Cardiac ventricle fibroblast (primary cell): ENCODE data around the gene TBP. TPM values are rescaled to one million over a fixed set of nuclear protein-coding genes. Genes with fewer than 3 reads are reported as not detected.

Source experiments
- total RNA-seq: library from RNA; depleted of rRNA; stranded (reverse); fragments of >200 nt; gene quantifications from 2 replicates; pipeline ENCODE4 v1.2.3, GENCODE V29; 2015

The TBP gene
- total RNA-seq: 8.0 and 9.3 TPM in 2 replicates

GRCh38 chr6:170554013-170554795 is at the start of gene TBP:
Gene TBP (plus strand): TSS chr6:170554369. CDS start chr6:170557030, 2,661 bp downstream.

GRCh38 chr6:170552765-170553533 is 1.2 kb upstream of the TBP start, which contains the start of gene PSMB1:
Gene PSMB1 (minus strand): TSS chr6:170553307. CDS start chr6:170553242, 65 bp downstream.

GRCh38 chr6:170584181-170584953 is 30.2 kb downstream of the TBP start, which contains the start of gene PDCD2:
Gene PDCD2 (minus strand): TSS chr6:170584637. CDS start chr6:170584581, 56 bp downstream.

Other genes with a start within 250 kb of the TBP start
- gene FAM120B, start 247.6 kb upstream of the TBP start, total RNA-seq: 17.2 and 20.2 TPM in 2 replicates
- 183 and 192 TPM in 2 replicates for gene PSMB1, start 1.1 kb upstream of the TBP start, total RNA-seq
- gene PDCD2, start 30.3 kb downstream of the TBP start, total RNA-seq: 74.3 and 75.6 TPM in 2 replicates